Neural progenitor cell (in vitro differentiated cells): Measurements from ENCODE around the gene IGSF9.

Experiments
- EZH2 ChIP-seq: fragments of 200-600 bp; sonication (generic); IDR thresholded peaks from 2 replicates; pipeline ENCODE4 v1.6.1; 2017; ENCODE audit warnings: antibody characterized with exemption, mild to moderate bottlenecking, moderate library complexity
- EZH2phosphoT487 ChIP-seq: fragments of 200-600 bp; sonication (generic); IDR thresholded peaks from 2 replicates; pipeline ENCODE4 v1.6.1; 2017; ENCODE audit warnings: antibody characterized with exemption
- TF ChIP-seq, protein P1 (sequence below): fragments of 200-600 bp; sonication (generic); IDR thresholded peaks from 2 replicates; pipeline ENCODE4 v1.5.1; 2017; ENCODE audit warnings: antibody characterized with exemption, mild to moderate bottlenecking

GRCh38 chr1:159943908-159944622, 1.3 kb downstream of the IGSF9 start:
- TF ChIP-seq, protein P1, sequence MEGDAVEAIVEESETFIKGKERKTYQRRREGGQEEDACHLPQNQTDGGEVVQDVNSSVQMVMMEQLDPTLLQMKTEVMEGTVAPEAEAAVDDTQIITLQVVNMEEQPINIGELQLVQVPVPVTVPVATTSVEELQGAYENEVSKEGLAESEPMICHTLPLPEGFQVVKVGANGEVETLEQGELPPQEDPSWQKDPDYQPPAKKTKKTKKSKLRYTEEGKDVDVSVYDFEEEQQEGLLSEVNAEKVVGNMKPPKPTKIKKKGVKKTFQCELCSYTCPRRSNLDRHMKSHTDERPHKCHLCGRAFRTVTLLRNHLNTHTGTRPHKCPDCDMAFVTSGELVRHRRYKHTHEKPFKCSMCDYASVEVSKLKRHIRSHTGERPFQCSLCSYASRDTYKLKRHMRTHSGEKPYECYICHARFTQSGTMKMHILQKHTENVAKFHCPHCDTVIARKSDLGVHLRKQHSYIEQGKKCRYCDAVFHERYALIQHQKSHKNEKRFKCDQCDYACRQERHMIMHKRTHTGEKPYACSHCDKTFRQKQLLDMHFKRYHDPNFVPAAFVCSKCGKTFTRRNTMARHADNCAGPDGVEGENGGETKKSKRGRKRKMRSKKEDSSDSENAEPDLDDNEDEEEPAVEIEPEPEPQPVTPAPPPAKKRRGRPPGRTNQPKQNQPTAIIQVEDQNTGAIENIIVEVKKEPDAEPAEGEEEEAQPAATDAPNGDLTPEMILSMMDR, result no peak
- no peak for TF ChIP-seq EZH2
- no peak for TF ChIP-seq EZH2phosphoT487
